ENCODE results near the gene TCFL5.

The TCFL5 gene

GRCh38 chr20:62812907-62813200, 48.8 kb downstream of the TCFL5 start:
- DNase-seq (ENCODE audit: low read depth in 2 of 2), result no peak

DNA sequence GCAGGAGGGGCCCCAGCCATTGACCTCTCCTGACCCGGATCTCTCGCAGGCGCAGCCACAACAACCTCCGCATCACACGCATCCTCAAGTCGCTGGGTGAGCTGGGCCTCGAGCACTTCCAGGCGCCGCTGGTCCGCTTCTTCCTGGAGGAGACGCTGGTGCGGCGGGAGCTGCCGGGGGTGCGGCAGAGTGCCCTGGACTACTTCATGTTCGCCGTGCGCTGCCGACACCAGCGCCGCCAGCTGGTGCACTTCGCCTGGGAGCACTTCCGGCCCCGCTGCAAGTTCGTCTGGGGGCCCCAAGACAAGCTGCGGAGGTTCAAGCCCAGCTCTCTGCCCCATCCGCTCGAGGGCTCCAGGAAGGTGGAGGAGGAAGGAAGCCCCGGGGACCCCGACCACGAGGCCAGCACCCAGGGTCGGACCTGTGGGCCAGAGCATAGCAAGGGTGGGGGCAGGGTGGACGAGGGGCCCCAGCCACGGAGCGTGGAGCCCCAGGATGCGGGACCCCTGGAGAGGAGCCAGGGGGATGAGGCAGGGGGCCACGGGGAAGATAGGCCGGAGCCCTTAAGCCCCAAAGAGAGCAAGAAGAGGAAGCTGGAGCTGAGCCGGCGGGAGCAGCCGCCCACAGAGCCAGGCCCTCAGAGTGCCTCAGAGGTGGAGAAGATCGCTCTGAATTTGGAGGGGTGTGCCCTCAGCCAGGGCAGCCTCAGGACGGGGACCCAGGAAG, 49.3 kb downstream of the TCFL5 start:
- no peak for DNase-seq (ENCODE audit: low read depth in 2 of 2)

DNA sequence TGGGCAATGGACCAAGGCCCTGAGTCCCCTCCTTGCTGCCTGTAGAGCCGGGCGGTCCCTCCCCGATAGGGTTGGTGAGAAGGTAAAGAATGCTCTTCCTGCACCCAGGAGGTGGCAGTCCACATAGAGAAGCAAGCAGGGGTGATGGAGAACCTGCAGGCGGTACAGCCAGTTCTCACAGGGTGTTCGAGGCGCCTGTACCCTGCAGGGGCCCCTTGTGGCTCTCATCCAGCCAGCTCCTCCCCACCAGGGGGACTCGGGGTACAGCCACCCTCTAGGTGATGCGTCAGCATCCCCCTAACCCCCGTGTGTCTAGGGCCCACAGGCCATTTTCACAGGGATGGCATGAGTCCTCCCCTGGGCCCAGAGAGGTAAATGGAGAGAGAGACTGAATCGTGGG, 49.9 kb downstream of the TCFL5 start:
- DNase-seq (ENCODE audit: low read depth in 2 of 2), result no peak

- DNase-seq (ENCODE audit: low read depth in 2 of 2), result no peak
Observed at GRCh38 chr20:62811320-62811719, 50.3 kb downstream of the TCFL5 start.

GRCh38 chr20:62809530-62810428, 51.8 kb downstream of the TCFL5 start:
- DNase-seq (ENCODE audit: low read depth in 2 of 2), result no peak

DNA sequence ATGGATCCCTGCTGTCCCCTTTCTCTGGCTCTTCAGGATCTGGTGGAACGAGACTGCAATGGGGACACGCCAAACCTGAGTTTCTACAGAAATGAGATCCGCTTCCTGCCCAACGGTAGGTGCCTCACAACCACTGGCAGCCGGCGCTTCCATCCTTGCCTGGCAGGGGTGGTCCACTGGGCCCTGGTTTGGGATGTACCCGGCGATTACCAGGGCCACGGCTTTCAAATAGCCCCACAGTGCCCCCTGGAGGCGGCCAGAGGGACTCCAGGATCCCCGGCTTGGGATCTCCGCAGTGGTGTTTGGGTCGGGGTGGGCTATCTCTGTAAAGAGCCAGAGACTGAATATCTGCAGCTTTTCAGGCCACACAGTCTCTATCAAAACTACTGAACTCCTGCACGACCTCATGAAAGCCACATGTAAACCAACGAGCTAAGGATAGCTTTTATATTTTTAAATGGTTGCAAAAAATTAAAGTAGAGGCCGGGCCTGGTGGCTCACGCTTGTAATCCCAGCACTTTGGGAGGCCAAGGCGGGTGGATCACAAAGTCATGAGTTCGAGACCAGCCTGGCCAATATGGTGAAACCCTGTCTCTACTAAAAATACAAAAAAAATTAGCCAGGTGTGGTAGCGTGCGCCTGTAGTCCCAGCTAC, 53.3 kb downstream of the TCFL5 start:
- peak; percentile 36 to 58 for DNase-seq (ENCODE audit: low read depth in 2 of 2)

DNA sequence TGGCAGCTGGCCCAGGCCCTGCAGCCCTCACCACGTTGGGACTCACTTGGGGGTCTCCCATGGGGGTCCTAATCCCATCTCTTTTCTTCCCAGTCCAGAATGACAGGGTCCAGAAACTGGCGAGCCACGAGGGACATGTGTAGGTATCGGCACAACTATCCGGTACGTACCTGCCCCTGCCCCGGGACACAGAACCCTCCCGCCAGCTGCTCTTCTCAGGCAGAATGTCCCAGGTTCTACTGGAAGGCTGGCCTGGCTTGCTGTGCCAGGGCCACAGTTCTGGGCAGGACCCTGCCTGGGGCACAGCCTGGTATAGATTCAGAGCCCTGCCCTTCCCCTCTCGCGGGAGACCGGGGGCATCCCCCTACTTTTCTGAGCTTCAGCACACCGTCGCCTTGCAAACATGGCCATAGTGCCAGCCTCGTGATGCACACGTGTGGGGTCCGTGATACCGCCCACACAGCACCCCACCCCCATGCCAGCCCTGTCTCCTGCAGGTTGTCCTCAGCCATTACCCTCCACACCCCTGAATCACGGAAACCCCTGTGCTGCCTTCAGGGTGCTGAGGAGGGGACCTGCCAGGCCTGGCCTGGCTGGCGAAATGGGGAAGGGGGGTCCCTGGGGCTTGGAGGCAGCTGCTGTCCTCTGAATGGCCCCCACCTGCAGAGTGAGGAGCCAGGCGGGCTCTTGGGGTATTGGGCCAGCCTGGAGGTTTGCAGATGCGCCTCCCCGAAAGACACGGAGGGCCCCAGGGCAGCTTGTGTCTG, 54.0 kb downstream of the TCFL5 start:
- DNase-seq (ENCODE audit: low read depth in 2 of 2), result no peak

DNA sequence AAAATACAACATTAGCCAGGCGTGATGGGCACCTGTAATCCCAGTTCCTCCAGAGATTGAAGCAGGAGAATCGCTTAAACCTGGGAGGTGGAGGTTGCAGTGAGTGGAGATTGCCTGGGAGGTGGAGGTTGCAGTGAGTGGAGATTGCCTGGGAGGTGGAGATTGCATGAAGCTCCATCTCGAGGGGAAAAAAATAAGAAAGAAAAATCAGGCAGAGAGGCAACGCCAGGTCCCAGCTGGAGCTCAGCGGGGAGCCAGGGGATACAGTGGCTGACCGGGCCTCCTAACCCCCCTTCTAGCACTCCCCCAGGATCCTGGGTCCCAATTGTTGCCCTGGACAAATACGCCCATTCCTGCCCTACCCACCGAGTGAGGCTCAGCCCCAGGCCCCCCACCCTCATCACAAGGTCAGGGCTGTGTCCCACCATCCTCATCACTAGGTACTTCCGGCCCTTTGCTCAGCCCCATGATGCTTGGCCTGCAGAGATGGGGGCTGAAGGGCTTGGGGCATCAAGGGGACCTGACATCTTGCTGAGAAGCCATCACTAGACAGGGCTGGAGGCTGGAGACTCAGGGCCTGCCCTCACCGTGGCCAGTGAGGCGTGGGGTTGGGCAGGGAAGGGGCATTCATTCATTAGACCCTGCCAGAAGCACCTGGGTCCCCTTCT, 55.1 kb downstream of the TCFL5 start:
- no peak for DNase-seq (ENCODE audit: low read depth in 2 of 2)

DNA sequence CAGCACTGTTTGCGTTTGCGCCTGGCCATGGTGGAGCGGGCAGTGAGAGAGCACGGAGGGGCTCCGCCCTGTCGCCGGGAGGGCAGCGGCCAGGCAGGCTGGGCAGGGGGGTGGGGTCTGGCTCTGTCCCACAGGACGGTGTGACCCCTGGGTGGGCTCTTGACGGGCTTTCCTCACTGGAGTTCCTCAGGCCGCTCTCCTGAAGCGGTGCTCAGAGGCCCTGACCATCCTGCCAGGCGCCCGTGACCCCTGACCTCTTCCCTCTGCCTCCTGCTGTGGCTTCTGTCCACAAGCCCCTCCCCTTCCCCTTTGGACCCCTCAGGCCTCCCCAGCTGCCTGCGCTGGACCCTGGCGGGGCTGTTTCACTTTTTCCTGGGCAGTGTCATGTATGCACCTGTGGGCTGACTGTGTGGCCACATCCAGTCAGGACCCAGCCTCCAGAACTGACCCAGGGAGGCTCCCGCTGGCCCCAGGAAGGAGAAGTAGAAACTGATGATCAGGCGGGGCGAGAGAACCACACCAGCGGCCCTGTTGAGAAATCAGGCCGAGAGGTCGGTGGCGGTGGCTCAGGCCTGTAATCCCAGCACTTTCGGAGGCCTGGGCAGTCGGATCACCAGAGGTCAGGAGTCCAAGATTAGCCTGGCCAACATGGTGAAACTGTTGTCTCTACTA, 55.8 kb downstream of the TCFL5 start:
- DNase-seq (ENCODE audit: low read depth in 2 of 2), result no peak

DNA sequence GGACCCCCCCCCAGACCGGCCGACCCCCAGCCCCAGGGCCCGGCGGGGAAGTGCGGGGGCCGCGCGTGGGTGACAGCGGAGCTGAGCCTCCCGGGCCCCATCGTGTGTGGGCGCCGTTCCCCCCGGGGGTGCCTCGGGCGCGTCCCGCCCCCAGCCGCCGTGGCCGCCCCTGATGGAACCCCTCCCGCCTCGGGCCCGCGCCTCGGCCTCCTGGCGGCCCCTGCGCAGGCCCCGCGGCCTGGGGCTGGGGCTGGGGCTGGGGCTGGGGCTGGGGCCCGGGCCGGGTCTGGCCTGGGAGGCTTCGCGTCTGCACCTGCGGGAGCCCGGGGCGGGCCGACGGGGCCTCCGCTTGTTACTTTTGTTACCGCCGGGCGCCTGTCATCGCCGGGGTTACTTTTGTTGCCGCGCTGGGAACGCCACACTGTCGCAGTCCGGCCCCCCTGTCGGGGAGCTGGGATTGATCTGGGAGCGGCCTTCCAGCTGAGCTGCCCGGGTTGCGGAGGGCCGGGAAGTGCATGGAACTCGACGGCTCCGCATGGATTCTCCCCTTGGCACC, 56.4 kb downstream of the TCFL5 start:
- DNase-seq (ENCODE audit: low read depth in 2 of 2), result no peak

DNA sequence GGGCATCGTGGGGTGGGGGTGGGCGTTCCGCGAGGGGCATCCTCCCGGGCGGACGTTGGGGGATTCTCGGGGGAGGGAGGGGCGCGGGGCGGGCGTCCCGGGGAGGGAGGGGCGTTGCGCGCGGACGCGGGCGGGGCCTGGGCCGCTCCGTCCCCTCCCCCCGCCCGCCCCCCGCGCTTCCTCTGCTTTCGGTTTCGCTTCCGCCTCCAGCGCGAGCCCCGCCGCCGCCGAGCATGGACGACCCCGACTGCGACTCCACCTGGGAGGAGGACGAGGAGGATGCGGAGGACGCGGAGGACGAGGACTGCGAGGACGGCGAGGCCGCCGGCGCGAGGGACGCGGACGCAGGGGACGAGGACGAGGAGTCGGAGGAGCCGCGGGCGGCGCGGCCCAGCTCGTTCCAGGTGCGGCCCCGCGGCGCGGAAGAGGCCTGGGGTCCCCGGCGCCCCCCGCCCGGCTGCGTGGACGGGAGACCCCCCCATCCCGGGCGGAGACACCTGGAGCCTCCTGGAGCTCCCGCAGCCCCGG, 56.9 kb downstream of the TCFL5 start, which contains the start of gene OGFR:
Gene OGFR (plus strand): TSS at position 209 of the 528 bp plus-strand sequence. CDS start 25 bp downstream, at position 234.
- DNase-seq (ENCODE audit: low read depth in 2 of 2), result peak in 1 of 2 donors; percentile 39

DNA sequence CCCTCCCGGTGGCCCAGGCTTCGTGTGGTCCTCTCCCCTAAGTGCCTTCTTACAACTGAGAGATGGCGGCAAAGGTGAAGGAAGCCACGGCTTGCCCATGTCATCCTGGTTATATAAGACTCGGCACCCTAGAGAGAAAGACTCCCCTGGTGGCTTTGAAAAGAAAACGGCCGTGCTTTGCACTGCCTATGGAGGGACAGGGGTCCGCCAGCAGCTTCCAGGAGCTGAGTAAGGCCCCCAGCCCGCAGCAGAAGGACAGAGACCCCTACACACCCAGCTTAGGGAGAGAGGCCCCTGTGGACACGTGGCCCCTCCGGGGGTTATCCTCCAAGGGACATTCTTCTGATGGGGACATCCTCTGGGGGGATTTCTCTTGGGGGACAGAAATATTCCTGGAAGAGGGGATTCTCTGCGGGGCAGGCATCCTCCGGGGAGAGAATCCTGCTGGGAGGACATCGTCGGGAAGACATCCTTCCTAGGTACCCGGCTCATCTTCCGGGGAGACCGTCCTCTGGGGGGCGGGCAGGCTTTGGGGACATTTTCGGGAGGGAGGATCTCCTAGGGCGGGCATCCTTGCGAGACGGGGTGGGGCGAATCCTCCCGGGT, 57.5 kb downstream of the TCFL5 start:
- DNase-seq (ENCODE audit: low read depth in 2 of 2), result no peak

DNA sequence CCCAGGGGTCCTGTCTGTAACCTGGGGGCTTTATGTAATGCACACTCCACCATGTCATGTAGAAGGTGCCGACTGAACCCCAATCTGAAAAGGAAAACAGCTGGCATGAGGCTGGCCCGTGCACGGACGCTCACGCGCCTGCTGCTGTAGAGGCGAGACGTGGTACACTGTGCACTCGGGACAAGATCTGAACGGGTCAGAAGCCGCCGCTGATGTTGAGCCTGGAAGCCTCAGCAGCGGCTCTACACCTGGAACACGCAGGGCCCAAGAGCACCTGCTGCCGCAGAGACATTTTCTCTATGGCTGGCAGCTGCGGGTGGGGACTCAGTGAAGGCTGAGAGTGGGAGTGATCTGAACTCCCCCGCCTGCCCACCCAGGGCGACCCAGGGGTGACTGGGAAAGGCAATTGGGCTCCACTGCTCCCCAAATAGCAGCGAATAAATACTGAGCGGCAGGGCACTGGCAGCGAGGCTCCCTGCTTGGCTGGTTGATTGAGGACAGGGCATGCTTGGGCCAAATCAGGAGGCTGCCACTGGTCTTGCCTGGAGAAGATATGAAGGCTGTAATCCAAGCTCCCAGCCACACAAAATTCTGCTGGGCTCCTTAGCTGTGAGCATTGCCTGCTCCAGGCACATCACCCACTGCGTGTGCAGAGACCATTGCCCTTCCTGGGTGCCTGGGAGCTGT, 59.5 kb downstream of the TCFL5 start:
- DNase-seq (ENCODE audit: low read depth in 2 of 2), result no peak

GRCh38 chr20:62801284-62802010, 60.2 kb downstream of the TCFL5 start:
- no peak for DNase-seq (ENCODE audit: low read depth in 2 of 2)

DNA sequence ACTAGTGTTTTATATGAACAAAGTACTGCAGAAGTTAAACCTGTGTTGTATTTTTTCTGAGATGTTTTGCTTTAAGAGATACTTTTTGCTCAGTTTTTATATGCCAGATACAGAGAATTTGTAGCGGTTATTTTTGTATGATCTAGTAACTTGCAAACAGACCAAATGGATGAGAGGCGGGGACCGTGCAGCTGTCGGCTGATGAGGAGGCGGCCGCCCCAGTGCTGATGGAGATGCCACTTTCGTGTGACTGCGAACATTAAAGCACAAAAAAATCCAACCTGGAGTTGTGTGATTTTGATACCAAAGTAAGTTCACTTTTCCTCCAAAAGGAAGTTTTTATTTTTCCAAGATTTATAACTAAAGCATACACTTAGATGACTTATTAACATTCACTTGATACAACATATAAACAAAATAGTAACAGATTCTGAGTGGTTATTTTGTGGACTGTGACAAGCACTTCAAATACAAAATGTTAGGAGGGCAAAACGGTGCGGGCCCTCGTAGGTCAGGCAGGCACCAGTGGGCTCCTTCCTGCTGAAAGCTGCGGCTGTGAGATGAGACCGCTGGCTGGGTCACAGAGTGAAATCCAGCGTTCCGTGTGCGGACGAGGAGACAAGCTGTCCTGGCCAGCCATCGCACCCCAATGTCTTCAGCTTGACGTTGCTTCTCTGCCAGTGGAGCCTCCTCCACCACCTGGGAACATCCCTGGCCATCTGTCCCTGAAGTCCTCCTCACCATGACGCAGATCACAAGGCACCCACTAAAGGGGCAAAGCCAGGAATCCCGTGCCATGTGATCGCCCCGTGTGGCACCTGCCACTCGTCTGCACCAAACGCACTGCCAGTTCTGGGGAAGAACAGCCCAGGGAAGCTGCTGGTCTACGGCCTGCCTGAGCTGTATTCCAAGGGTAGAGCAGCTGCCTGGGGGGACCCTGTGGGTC, 61.0 kb downstream of the TCFL5 start:
- DNase-seq (ENCODE audit: low read depth in 2 of 2), result no peak

- DNase-seq (ENCODE audit: low read depth in 2 of 2), result no peak
Observed at GRCh38 chr20:62799873-62800272, 61.7 kb downstream of the TCFL5 start.

- DNase-seq (ENCODE audit: low read depth in 2 of 2), result no peak
Observed at GRCh38 chr20:62799459-62799858, 62.2 kb downstream of the TCFL5 start.

Measured in stimulated activated CD4-positive, alpha-beta T cell treated with anti-CD3 and anti-CD28 coated beads, Interleukin-15, amount 100 ng/mL, for 48 hours (primary cell).